Right lobe of liver (tissue), 6 donors: ENCODE data around the gene ZC2HC1B. TPM values are rescaled to one million over a fixed set of nuclear protein-coding genes. Genes with fewer than 3 reads are reported as not detected.

Experiments used
- ATAC-seq, 4 donors: fragments of 200-7000 bp; cut with Tn5 transposase; one replicate each; pipeline ENCODE4 v1.9.1; 2020; ENCODE audit warnings: mild to moderate bottlenecking in 4 of 4, moderate library complexity in 4 of 4
- DNase-seq, 3 donors: peaks; one replicate each; pipeline ENCODE4 v3.0.0-alpha.2; 2020
- H3K27ac ChIP-seq, 3 donors: fragments of 200-600 bp; one replicate each; pipeline ENCODE4 v1.8.0; 2022
- H3K27me3 ChIP-seq, 2 donors: fragments of 200-600 bp; one replicate each; pipeline ENCODE4 v1.8.0; 2022
- H3K36me3 ChIP-seq, 4 donors: fragments of 200-600 bp; sonication (generic) in 1 of 4; one replicate each; pipeline versions ENCODE4 v1.5.1 to v1.8.0; 2017 to 2022; ENCODE audit warnings: control low read depth in 1 of 4
- H3K4me1 ChIP-seq, 4 donors: fragments of 200-600 bp; sonication (generic) in 1 of 4; one replicate each; pipeline versions ENCODE4 v1.5.1 to v1.8.0; 2017 to 2022; ENCODE audit warnings: control low read depth in 1 of 4
- H3K4me3 ChIP-seq, 3 donors: fragments of 200-600 bp; one replicate each; pipeline ENCODE4 v1.8.0; 2022
- H3K9me3 ChIP-seq, 4 donors: fragments of 200-600 bp; sonication (generic) in 1 of 4; one replicate each; pipeline versions ENCODE4 v1.5.1 to v1.8.0; 2017 to 2022; ENCODE audit warnings: control low read depth in 1 of 4
- POLR2A ChIP-seq: fragments of 450-650 bp; IDR thresholded peaks from one replicate; pipeline ENCODE4 v1.6.1; 2017; ENCODE audit warnings: antibody characterized with exemption, mild to moderate bottlenecking
- whole genome bisulfite sequencing: methylation state at CpG from one replicate; pipeline ENCODE4 v1.1.6; 2018; ENCODE audit warnings: low coverage, low lambda C conversion rate; ENCODE audit not compliant: insufficient coverage; ENCODE audit errors: missing lambda C conversion rate; 5-methylcytosine and 5-hydroxymethylcytosine counted together
- intact Hi-C, 2 donors: fragments of 100-400 bp; cut with DNase I; formaldehyde crosslinking; loops; one replicate each; pipeline versions ENCODE4 v1.11.2 to v1.14.1; 2022
- total RNA-seq, 6 experiments: library from RNA; depleted of rRNA in 2 of 6; stranded (reverse); fragments of >200 nt in 2 of 6; fragmentation: NEBNext Ultra II Directional in 3 of 6; extraction: Animal tissue kit (Norgen Biotek cat#: 25700) in 3 of 6; gene quantifications; one replicate each; pipeline versions ENCODE4 v1.1.0 to v1.2.4, GENCODE V29; 2016 to 2023
- TF ChIP-seq, protein P1 (sequence below), 4 donors: fragments of 200-600 bp in 3 of 4; fragments of 450-650 bp in 1 of 4; IDR thresholded peaks; one replicate each; pipeline versions ENCODE4 v1.5.1 to v1.8.0; 2016 to 2022; ENCODE audit warnings: antibody characterized with exemption in 4 of 4, mild to moderate bottlenecking in 2 of 4
- donor health status: DM: no; HTN: yes; CAD: no.
- donor health status: DM: no; HTN: no; CAD: no.
- donor health status: DM: no; HTN: no; CAD: no.
- donor health status: DM: no; HTN: yes; CAD: no.
- donor health status: DM: no; HTN: yes; CAD: no.

ZC2HC1B gene
- total RNA-seq, 6 experiments from 2014 or later = not detected

DNA sequence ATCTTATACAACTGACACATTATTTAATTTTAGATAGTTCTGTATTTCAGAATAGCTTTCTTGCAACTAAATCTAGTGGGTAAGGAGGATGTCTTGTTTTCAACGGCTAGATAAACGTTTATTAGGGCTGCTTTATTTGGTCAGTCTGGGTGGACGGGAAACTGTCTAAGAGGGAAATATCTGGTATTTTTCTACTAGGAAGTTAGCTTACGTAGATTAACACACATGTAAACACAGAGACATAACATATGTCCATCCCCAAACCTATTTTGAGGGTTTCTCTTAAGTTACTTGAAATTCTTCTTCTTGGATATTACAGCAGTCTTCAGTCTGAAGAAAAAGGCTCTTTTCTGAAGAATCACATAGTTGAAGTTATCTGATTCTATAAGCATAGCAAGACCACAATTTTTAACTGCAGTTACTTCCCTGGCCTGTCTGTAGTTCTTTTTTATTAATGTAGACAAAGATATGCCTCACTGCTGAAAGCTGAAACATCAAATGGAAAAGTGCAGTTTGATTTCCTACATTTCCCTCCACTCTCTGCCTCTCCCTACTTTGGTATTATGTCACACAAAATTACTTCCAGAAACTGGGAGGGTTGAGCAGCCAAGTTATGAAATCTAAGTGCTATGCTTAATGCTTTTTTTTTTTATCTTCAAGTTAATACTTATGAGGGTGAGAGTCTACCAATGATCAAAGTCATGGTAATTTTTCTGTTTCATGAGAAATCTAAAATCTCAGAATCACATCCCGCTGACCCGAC is 106.4 kb downstream of the ZC2HC1B start:
- intact Hi-C loops = no loop called here
- Histone ChIP-seq H3K4me3 (no peak overlapping the region), H3K36me3 (no peaks in the 10 kb centered on the region), H3K4me1 (no peaks in the 10 kb centered on the region), H3K9me3 (no peaks in the 10 kb centered on the region), H3K27me3 (no peaks in the 10 kb centered on the region), H3K27ac (no peak overlapping the region)
- DNase-seq = no peak
- no peak for ATAC-seq
- TF ChIP-seq, protein P1, sequence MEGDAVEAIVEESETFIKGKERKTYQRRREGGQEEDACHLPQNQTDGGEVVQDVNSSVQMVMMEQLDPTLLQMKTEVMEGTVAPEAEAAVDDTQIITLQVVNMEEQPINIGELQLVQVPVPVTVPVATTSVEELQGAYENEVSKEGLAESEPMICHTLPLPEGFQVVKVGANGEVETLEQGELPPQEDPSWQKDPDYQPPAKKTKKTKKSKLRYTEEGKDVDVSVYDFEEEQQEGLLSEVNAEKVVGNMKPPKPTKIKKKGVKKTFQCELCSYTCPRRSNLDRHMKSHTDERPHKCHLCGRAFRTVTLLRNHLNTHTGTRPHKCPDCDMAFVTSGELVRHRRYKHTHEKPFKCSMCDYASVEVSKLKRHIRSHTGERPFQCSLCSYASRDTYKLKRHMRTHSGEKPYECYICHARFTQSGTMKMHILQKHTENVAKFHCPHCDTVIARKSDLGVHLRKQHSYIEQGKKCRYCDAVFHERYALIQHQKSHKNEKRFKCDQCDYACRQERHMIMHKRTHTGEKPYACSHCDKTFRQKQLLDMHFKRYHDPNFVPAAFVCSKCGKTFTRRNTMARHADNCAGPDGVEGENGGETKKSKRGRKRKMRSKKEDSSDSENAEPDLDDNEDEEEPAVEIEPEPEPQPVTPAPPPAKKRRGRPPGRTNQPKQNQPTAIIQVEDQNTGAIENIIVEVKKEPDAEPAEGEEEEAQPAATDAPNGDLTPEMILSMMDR (IDR thresholded peaks at IDR 0.05) = no peak
- TF ChIP-seq POLR2A = no peak
- WGBS = 56% methylated on average over 6 of the region's 6 CpGs

DNA sequence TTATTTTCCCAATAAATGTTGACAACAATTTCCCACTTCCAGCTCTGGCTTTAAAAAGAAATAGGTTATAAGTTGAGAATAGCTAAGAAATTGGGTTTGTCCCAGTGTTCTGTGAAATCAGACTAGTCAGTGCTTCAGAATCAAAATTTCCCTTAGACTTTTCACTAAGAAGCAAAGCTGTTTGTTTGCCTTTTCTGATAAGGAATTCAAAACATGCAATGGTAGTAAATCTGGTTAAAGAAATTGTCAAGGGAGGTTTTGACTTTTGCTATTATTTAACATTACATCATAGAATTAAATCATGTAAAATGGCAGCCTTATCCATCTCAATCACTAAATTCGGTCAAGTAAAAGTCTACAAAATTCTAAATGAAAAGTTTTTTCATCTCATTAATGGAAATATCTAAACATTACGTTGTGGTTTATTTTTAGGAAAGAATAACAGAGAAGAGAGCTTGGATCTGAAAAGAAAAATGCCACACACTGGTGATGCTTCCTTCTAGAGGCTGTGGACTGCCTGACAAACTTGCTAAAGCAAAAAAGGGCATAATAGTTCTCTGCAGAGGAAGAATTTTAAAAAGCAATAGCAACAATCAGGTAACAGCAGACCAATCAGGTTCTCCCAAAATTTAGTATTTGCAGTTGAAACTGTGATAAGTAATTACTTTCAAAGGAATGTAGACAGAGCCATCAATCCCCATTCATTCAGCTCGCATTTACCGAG is 107.4 kb downstream of the ZC2HC1B start:
- DNase-seq = no peak
- TF ChIP-seq POLR2A = no peak
- Histone ChIP-seq H3K36me3 (no peaks in the 10 kb centered on the region), H3K27ac (no peak overlapping the region), H3K4me1 (no peaks in the 10 kb centered on the region), H3K9me3 (no peaks in the 10 kb centered on the region), H3K27me3 (no peaks in the 10 kb centered on the region), H3K4me3 (no peak overlapping the region)
- intact Hi-C loops = no loop called here
- no peak for ATAC-seq
- WGBS = 51% methylated on average over 4 of the region's 4 CpGs

DNA sequence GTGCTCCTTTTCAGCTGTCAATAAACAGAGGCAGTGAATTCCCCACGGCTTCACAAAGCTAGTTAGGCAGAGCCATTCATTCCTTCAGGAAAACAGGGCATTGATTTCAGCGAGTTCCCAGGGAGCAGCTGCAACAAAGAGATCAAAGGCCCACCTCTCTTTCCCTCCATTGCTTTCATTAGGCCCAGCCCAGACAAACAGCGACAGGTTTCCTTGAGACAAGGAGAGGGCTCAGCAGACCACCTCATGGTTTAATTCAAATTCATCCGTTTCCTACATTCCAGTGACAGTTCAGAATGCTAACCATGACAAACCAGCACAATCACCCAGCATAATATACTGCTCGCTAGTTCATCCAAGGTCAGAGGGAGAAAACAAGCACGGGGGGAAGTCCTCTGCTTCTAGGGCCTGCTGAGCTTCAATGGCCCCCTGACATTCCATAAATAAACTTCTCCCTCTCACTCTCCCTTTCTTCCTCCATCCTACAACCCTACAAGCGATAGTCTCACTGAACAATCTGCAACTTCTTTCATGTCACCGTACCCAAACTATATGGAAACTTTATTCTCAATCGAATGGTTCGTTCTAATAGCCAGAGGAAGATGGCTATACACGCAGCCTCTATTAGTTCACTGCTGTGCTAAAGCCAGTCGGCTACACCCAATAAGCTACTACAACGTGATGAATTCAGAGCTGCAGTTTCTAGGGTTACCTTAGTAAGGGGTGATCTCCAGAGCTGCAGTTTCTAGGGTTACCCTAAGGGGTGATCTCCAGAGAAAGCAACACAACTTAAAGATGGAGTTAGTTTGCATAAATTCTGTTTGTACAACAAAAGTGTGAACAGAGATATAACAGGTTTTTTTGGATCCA is 109.1 kb downstream of the ZC2HC1B start:
- no peak overlapping the region for H3K4me3 ChIP-seq
- H3K36me3 ChIP-seq = no peaks in the 10 kb centered on the region
- no peak for DNase-seq
- no peak for ATAC-seq
- H3K27ac ChIP-seq = no peak overlapping the region
- no peaks in the 10 kb centered on the region for H3K27me3 ChIP-seq
- intact Hi-C loops = no loop called here
- TF ChIP-seq POLR2A = no peak
- TF ChIP-seq, protein P1 (IDR thresholded peaks at IDR 0.05) = no peak
- H3K4me1 ChIP-seq = no peaks in the 10 kb centered on the region
- 61% methylated on average over 12 of the region's 13 CpGs for WGBS
- H3K9me3 ChIP-seq = no peaks in the 10 kb centered on the region

DNA sequence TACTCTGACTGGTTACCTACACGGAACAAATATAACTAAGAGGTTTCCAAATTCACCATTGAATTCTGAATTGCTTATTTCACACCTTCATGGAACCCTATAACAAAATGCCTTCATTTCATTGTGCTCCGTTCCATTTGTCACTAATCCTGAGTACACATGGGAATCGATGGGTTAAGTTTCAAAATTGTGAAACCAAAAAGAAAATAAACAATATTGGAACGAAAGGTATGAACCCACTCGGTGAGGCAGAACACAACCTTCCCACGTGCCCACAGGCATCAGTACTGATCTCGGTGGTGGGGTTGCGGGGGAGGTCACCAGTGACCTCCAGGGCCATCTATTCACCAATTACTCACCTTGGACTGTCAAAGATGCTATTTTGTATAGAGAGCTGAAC is 109.8 kb downstream of the ZC2HC1B start:
- Histone ChIP-seq H3K27me3 (no peaks in the 10 kb centered on the region), H3K4me1 (no peaks in the 10 kb centered on the region), H3K4me3 (no peak overlapping the region), H3K36me3 (no peaks in the 10 kb centered on the region), H3K27ac (no peak overlapping the region), H3K9me3 (no peaks in the 10 kb centered on the region)
- intact Hi-C loops = no loop called here
- no peak for ATAC-seq
- 37% methylated on average over 8 of the region's 8 CpGs for WGBS
- TF ChIP-seq, protein P1 (IDR thresholded peaks at IDR 0.05) = no peak
- TF ChIP-seq POLR2A = no peak
- DNase-seq = no peak
